Measurements from ENCODE around the gene SPATS2L.

SPATS2L gene, protein sequence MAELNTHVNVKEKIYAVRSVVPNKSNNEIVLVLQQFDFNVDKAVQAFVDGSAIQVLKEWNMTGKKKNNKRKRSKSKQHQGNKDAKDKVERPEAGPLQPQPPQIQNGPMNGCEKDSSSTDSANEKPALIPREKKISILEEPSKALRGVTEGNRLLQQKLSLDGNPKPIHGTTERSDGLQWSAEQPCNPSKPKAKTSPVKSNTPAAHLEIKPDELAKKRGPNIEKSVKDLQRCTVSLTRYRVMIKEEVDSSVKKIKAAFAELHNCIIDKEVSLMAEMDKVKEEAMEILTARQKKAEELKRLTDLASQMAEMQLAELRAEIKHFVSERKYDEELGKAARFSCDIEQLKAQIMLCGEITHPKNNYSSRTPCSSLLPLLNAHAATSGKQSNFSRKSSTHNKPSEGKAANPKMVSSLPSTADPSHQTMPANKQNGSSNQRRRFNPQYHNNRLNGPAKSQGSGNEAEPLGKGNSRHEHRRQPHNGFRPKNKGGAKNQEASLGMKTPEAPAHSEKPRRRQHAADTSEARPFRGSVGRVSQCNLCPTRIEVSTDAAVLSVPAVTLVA

DNA sequence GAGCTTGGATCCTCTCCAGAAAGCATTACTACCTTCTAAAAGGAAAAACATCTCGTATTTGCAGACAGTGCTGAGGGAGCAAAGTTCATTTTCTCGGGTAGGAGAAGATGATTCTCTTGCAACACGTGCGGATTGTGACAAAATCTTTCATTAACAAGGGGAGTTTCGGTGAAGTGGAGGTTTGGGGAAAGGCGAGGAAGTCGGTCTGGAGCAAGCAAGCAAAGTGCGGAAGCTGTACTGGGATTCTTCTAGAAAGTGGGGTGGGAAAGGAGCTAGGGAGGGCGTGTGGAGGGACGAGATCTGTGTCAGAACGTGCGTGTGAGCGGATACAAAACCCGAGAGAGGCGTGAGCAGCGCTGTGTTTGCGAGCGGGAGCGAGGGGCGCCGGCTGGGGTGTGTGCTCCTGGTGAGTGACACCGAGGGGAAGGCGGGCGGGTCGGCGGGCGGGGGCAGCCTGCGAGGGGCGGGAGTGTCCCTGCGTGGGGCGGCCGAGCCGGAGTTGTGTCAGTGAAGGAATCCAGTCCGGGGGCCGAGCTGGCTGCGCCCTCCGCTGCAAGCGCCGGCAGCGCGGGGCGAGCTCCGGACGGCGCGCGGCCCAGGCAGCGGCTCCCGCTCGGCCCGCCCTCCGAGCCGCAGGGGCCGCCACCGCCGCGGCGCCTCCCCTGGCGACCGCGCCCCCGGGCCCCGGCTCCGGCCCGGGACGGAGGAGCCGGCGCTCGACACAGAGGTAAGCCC, at the start of gene SPATS2L:
Gene SPATS2L (plus strand): TSS at position 498 of the 735 bp plus-strand sequence. CDS start 82,552 bp downstream, outside the sequence.
- DNase-seq: peak; percentile 32

DNA sequence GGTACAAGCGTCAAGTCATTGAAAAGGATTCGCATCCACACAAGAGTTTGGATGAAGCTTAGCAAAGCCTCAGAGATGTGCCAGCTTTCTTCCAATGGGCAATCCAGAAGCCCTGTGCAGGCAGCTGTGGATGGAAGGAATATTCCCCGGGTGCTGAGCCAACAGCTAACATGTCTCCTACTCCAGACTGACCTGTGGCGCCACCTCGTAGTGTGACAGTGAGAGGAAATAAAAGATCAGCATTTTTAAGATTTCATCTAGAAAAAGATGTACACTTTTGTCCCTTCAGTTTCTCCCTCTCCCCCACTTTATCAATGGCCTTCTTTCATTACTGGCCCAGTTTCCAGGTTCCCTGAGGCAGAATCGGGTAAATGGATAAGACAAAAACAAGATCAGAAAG, 48.9 kb upstream of the SPATS2L start:
- no peak for DNase-seq

DNA sequence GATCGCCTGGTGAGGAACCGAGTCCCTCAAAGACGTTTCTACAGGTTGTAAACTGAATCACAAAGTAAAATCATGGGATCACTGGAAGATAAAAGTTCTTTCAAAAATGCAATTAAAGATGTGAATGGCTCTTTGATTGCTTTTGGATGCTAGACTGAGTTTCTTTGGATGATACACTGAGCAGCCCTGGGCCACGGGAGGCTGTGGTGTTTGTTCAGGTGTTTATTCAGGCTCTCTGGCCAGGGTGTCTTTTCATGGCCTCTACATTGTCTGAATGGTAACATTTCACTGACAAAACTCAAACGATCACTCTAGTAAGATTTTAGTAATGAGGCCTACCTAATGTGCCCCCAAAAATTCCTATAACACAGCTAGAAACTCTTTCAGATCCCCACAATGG, 48.4 kb upstream of the SPATS2L start:
- DNase-seq: no peak

DNA sequence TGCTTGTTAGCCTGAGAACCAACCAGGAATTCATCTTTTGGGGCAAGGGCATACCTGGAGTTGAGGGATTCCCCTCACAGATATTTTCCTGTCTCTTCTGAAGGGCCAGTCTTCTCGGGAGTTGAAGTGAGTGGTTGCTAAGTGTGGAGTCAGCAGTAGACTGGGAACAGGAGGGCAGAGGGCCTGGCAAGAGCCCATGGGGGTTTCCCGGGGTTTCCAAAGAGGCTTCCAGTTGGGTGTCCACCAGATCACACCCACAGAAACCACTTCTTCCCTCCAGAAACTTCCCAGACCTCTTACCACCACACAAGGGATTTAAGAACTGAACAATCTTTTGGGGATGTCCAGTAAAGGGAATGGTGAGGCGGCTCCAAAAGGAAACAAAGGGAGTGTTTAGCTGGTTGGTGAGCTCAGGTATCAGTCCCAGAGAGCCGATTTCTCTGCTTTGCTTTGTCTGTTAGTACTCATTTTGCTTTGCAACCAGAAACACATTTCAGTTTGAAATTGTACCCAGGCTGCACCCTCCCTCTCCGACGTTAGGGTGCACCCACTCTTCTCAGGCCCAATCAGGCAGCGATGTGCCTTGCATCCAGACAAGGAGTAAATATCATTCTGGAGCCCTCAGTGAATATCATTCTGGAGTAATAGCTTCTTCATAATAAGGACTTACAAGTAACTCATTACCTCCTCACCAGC, 47.5 kb upstream of the SPATS2L start:
- DNase-seq: no peak

DNA sequence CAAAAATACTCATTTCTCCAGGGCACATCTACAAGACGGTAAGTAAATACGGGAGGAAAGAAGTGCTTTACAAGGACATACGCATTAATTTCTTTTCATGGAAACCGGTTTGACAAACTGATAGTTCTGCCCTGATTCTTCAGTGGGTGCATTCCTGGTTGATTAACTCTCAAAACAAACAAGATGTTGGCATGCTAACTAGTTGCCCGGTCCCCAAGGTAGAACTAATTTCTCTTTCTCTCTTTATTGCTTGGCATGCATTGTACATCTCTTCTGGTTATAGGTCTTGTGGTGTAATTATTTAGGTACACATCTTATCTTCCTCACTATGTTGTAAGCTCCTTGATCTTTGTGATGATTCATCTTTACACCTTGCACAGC, 46.9 kb upstream of the SPATS2L start:
- DNase-seq: no peak

DNA sequence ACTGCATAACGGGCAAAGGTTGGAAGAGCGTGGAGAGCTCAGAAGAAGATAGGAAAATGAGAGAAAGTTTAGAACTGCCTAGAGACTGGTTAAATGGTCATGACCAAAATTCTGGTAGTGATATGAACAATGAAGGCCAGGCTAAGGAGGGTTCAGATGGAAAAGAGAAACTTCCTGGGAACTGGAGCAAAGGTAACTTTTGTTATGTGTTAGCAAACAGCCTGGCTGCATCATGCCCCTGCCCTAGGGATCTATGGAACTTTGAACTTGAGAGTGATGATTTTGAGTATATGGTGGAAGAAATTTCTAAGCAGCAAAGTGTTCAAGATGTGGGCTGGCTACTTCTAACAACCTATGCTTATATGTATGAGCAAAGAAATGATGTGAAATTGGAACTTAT, 44.4 kb upstream of the SPATS2L start:
- DNase-seq: no peak

DNA sequence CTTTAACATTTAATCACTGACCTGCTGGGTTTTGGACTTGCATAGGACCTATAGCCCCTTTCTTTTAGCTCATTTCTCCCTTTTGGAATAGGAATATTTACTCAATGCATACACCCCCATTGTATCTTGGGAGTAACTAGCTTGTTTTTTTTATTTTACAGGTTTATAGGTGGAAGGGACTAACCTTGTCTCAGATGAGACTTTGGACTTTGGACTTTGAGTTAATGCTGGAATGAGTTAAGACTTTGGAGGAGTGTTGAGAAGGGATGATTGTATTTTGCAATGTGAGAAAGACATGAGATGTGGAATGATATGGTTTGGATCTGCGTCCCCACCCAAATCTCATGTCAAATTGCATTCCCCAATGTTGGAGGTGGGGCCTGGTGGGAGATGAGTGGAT, 43.2 kb upstream of the SPATS2L start:
- no peak for DNase-seq

DNA sequence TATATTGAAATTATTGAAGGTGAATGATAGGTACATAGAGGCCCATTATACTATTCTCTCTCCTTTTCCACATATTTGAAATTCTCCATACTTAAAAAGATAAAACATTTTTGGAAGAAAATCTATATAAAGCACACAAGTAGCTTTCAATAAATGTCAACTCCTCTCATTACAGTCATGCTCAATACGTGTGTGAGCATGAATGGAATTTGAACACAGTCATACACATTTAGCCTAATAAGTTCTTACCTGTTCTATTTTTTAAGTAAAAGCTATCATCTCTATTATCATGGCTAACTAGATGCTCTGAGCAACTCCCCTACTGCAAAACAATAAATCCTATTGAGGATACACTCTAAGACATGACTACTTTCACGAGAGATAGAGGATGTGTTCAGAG, 41.9 kb upstream of the SPATS2L start:
- DNase-seq: no peak

DNA sequence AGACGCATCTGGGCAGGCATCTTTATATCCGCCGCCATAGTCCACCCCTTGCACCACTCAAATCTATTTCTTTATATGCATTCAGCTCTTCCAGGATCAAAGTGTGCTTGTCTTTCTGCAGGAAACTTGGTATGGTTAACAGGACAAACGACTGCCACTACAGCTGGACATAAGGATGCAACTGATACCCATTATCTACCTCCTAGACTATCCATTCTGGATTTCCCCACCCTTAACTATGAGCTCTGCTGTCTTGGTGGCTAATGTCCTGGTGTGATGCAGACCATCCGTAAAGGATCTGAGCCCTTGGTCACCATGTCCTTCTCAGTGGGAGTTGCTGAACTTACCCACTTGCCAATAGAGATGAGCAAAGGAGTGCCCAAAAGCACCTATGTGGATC, 40.1 kb upstream of the SPATS2L start:
- DNase-seq: no peak

DNA sequence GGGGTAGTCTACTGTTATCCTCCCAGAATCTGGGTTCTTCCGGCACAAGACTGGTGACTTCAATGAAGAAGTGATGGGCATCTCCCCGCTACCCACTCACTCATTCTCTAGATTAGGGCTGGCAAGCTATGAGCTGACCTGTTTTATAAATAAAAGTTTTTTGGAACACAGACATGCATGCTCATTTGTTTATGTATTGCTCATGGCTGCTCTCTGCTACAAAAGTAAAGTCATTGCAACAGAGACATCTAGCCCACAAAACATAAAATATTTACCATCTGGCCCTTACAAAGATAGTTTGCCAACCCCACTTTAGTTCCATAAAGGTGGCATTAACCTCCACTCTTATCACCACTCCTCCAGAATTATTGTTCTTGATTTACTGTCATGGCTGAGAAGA, 39.1 kb upstream of the SPATS2L start:
- no peak for DNase-seq

DNA sequence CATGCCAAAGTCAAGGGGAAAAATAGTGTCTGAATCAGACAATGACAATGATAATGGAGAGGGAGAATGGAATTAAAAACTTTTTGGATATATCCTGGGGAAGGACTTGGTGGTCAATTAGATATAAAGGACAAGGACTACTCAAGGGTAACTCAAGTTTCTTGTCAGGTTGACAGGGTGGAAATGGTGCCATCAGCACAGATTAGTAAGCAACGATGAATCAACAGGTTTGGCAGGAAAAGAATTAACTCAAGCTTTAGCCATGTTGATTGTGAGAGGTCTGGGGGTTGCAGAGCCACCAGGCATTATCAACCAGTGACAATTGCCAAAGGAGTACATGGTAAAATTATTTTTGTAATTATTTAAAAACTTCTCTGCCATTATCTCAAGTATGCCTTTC, 35.8 kb upstream of the SPATS2L start:
- DNase-seq: no peak

DNA sequence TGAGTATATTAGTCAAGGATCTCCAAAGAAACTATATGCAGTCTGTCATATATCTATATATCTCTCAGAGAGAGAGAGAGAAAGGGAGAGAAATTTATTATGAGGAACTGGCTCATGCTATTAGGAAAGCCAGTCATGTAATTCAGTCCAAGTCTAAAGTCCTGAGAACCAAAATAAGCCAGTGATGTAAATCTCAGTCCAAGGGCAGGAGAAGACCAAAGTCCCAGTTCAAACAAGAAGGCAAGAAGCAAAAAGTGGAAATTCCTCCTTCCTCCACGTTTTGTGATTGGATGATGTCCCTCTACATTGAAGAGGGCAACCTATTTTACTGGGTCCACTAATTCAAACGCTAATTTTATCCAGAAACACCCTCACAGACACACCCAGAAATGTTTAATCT, 34.2 kb upstream of the SPATS2L start:
- DNase-seq: no peak

DNA sequence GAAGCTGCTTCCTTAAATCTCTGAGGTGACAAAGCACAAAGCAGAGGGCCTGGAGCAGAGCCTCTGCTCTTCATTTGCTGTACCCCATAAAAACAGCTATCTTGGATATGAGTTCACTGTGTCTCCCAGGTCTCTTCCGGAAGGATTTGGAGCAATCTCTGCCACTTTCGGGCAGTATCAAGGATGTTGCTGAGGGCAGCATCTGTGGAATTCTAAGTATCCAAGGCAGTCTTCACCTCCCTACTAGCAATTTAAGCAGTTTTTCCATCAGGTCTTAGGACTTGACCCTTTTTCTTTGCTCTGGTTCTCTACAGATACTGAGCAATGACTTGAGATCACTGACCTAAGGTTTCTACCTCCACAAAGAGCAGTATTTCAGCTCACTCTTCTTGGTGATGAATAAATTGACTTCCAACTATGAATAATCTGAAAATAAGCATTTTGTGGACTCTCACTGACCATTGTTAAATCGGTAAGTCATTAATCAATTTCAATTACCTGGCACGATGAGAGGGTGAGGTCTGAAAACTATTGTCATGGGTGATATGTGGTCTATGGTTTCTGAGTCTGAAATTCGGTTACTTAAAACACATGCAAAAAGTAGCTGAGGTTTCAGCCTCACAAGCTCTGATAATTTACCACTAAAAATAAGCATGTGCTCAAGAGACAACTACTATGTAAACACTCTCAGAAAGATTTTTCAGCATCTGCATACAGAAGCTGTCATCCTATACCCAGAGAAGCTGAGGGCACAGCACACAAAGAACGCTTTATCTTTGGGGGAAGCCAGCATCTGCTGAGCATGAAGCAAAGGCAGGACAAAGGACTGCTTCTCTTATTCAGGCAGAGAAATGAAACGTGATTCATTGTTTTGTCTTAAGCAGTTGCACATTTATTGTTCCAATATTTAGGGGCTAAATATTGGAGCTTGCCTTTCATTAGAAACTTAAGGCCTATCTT, 32.1 kb upstream of the SPATS2L start:
- DNase-seq: no peak

DNA sequence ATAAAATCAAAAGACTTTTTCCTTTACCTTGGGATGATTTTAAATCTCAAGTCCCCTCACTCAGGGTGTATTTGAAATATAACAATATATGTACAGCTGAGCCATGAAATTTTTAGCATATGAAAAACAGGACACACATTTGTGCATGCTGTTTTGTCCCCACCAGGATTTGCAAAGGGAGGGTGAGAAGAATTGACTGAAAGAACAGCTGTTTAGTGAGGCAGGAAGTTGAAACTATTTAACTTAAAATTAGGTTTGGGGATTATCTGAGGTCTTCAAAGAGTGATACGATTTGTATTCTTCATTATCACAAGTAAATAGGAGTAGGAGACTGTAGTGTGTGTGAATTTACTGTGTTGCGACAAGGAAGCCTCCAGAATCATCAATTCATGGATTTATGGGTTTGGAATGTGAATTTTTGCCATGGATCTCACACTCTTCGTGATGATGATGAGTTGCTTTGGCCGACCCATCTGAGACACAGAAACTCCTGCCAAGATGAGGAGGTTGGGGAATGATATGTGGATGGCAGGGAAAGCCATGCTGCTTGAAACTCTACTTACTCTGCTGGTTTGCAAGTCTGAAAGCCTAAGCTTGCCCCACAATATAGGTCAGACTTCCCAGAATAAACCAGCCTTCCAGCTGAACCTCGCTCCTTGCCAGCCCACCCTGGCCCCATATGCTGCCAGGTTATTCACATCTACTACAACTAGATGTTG, 31.0 kb upstream of the SPATS2L start:
- no peak for DNase-seq

DNA sequence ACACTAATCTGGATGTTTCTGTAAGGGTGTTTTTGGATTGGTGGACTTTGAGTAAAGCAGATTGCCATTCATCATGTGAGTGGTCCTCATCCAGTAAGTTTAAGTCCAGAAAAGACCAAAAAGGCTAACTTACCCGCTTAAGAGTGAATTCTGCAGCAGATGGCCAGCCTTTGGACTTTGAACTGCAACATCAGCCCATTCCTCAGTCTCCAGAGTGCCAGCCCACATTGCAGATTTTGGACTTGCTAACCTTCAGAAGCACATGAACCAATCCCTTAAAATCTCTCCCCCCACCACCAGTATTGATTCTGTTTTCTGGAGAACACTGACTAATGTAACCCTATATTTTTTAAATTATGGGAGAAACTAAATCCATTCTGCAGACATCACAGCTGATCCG, 30.0 kb upstream of the SPATS2L start:
- DNase-seq: no peak

DNA sequence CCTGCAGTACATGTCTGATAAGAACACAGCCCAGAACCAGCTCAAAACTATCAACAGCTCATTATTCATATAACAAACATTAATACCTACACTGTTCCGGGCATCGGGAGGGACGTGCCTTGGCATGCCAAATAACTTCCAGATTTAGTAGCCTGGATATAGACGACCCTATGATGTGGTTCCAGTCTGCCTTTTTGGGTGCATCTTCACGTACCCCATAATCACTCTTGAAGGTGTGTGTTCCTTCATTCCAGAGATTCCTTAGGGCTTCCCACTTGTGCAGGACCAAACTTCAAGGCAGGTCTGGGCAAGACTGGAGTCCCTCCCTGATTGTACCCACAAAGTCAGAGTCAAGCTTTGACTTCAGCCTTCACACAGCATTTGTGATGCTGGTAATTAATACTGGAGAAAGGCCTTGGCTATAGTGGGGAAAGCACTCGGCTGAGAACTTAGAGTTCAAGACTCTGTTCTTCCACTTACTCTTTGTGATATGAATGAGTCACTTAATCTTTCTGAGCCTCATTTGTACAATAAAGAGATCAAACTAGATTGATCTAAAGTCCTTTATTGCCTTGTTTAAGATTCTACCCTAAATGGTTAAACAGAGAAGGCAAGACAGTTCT, 27.7 kb upstream of the SPATS2L start:
- DNase-seq: no peak

DNA sequence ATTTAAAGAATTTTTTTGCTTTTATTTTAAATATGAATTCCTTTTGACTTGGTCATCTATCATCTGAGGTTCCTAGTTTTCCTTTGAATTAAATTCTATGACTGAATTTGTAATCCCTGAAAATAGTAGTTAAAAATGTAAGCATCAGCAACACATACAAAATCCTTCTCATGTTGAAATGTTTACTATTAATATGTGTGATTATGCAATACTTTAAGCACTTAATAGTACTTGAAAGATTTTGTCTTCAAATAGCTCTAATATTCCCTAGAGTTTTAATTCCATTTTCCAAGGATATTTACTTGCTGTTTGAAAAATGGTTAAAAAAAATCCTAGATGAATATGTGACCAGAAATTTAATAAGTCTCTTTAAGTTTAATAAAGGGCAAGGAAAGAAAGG, 26.6 kb upstream of the SPATS2L start:
- no peak for DNase-seq

DNA sequence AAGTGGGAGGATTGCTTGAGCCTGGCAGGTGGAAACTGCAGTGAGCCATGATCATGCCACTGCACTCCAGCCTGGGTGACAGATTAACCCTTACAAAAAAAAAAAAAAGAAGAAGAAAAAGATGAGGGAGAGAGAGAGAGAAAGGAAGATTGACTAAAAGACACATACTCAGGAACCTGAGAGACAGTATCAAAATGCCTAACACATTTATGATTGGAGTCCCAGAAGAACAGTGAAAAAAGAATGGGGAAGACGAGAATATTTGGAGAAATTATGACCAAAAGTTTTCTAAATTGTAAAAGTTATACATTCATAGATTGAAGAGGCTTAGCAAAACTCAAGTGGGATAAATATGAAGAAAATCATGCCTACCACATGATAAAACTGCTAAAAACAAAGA, 19.9 kb upstream of the SPATS2L start:
- no peak for DNase-seq

DNA sequence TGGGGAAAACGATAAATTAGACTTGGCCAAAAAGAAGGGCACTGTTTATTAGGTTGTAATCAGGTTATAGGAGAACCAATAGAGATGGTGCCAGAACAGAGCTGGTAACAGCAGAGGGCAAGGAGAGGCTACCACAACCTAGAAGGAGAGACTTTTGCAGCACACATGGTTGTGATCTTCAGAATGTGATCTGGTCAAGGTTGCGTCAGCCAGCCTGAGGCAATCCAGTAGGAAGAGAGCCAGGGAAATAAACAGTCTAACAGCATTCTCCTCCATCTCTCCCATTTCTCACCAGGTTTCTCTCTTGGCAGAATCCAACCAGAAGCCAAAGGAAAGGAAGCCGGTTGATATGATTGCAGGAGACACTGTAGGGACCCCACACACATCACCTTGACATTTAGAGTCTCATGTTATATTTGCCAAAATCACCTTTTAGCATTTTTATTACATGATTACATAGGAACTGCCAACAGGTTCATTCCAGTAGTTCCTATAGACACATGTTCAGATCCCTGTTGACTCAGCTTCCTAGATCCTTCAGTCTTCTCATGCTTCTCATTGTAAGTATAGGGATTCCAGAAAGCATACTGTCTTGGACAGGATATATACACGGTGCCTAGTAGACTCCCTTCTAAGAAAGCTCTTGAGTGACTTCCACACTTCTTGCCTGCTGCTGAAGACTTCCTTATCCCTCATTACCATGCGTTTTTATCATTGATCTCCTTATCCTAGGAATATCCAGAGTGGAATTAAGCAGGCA, 17.6 kb upstream of the SPATS2L start:
- no peak for DNase-seq

DNA sequence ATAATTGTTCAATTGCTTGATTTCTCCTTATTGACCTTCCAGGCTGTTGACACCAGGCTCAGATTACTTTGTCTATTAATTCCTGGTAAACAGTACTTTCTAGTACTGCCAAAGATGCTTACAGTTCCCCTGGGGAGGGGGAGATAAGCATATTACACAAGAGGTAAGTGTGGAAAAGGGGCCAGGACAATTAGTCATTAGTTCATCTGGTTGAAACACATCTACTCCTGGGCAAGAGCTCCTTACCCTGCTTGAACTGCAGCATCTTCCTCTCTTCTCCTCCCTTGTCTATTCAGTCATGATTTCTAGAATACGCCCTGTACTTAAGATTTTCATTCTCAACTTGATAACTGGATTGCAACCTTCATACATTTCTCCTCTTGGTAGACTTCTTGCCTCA, 10.4 kb upstream of the SPATS2L start:
- DNase-seq: no peak

Measured in GOT3 (cell line).